Fibroblast of pulmonary artery (primary cell): ENCODE results near the gene SNX19.

ENCODE experiments used
- DNase-seq: peaks from one replicate; pipeline ENCODE4 v3.0.0-alpha.2; 2010; ENCODE audit warnings: low read depth
- H3K4me3 ChIP-seq: replicated peaks from 2 replicates; pipeline ENCODE4 v1.5.1; 2011; ENCODE audit warnings: low read depth, mild to moderate bottlenecking, control low read depth, low read length, moderate library complexity
- TF ChIP-seq, protein P1 (sequence below): IDR thresholded peaks from 2 replicates; pipeline ENCODE4 v1.5.1; 2011; ENCODE audit warnings: mild to moderate bottlenecking, control low read depth, low read length, inconsistent platforms; ENCODE audit errors: missing control alignments

SNX19 gene

GRCh38 chr11:130915603-130916237, 559 bp downstream of the SNX19 start:
- TF ChIP-seq, protein P1, sequence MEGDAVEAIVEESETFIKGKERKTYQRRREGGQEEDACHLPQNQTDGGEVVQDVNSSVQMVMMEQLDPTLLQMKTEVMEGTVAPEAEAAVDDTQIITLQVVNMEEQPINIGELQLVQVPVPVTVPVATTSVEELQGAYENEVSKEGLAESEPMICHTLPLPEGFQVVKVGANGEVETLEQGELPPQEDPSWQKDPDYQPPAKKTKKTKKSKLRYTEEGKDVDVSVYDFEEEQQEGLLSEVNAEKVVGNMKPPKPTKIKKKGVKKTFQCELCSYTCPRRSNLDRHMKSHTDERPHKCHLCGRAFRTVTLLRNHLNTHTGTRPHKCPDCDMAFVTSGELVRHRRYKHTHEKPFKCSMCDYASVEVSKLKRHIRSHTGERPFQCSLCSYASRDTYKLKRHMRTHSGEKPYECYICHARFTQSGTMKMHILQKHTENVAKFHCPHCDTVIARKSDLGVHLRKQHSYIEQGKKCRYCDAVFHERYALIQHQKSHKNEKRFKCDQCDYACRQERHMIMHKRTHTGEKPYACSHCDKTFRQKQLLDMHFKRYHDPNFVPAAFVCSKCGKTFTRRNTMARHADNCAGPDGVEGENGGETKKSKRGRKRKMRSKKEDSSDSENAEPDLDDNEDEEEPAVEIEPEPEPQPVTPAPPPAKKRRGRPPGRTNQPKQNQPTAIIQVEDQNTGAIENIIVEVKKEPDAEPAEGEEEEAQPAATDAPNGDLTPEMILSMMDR: no peak
- no peak for DNase-seq
- H3K4me3 ChIP-seq: peak overlapping the region; percentile 75

- TF ChIP-seq, protein P1: no peak
- H3K4me3 ChIP-seq: no peak overlapping the region
- DNase-seq: no peak
Measured at GRCh38 chr11:130913268-130913667, 3.0 kb downstream of the SNX19 start.

GRCh38 chr11:130912552-130912951, 3.7 kb downstream of the SNX19 start:
- TF ChIP-seq, protein P1: no peak
- DNase-seq: no peak
- no peak overlapping the region for H3K4me3 ChIP-seq

GRCh38 chr11:130911306-130911705, 5.0 kb downstream of the SNX19 start:
- no peak overlapping the region for H3K4me3 ChIP-seq
- TF ChIP-seq, protein P1: no peak
- no peak for DNase-seq

- TF ChIP-seq, protein P1: no peak
- DNase-seq: peak; percentile 85
- no peak overlapping the region for H3K4me3 ChIP-seq
Measured at GRCh38 chr11:130909650-130910049, 6.6 kb downstream of the SNX19 start.

GRCh38 chr11:130908770-130909625, 7.3 kb downstream of the SNX19 start:
- TF ChIP-seq, protein P1: no peak
- peak; percentile 81 for DNase-seq
- H3K4me3 ChIP-seq: no peak overlapping the region
